GM23338 (cell line): ENCODE results near the gene MYRFL. TPM values are rescaled to one million over a fixed set of nuclear protein-coding genes. Genes with fewer than 3 reads are reported as not detected.
A peak's percentile ranks its signal among the peaks of the same experiment; 100 is the strongest.

ENCODE experiments used
- ATAC-seq: fragments of 200-7000 bp; cut with Tn5 transposase; 3 replicates; pipeline ENCODE4 v1.9.1; 2020
- DNase-seq: peaks from one replicate; pipeline ENCODE4 v3.0.0-alpha.2; 2015; ENCODE audit warnings: low spot score
- H2AFZ ChIP-seq: fragments of 200-600 bp; sonication (generic); 2 replicates; pipeline ENCODE4 v1.8.0; 2016; ENCODE audit warnings: antibody characterized with exemption, mild to moderate bottlenecking, moderate library complexity
- H3F3A ChIP-seq: fragments of 200-600 bp; sonication (generic); replicated peaks from 2 replicates; pipeline ENCODE4 v1.8.0; 2017; ENCODE audit warnings: antibody characterized with exemption, mixed run types, low read depth
- H3K27ac ChIP-seq: fragments of 200-600 bp; sonication (generic); 2 replicates; pipeline ENCODE4 v1.6.1; 2016; ENCODE audit warnings: low read depth
- H3K27me3 ChIP-seq: fragments of 200-600 bp; sonication (generic); 2 replicates; pipeline ENCODE4 v1.8.0; 2016; ENCODE audit warnings: mild to moderate bottlenecking, mixed run types, moderate library complexity; ENCODE audit not compliant: insufficient read depth
- H3K36me3 ChIP-seq: fragments of 200-600 bp; sonication (generic); 2 replicates; pipeline ENCODE4 v1.8.0; 2016; ENCODE audit warnings: mild to moderate bottlenecking; ENCODE audit not compliant: insufficient read depth
- H3K4me1 ChIP-seq: fragments of 200-600 bp; sonication (generic); 2 replicates; pipeline ENCODE4 v1.8.0; 2016; ENCODE audit warnings: mild to moderate bottlenecking, moderate library complexity; ENCODE audit not compliant: insufficient read depth
- H3K4me2 ChIP-seq: fragments of 200-600 bp; sonication (generic); 2 replicates; pipeline ENCODE4 v1.7.1; 2017; ENCODE audit warnings: mixed run types
- H3K4me3 ChIP-seq: fragments of 200-600 bp; sonication (generic); 2 replicates; pipeline ENCODE4 v1.6.1; 2016; ENCODE audit warnings: mixed run types
- H3K79me2 ChIP-seq: fragments of 200-600 bp; sonication (generic); replicated peaks from 2 replicates; pipeline ENCODE4 v1.8.0; 2017; ENCODE audit warnings: mild to moderate bottlenecking; ENCODE audit not compliant: insufficient read depth
- H3K9me2 ChIP-seq: fragments of 200-600 bp; sonication (generic); 2 replicates; pipeline ENCODE4 v1.8.0; 2017; ENCODE audit not compliant: insufficient read depth
- H4K20me1 ChIP-seq: fragments of 200-600 bp; sonication (generic); replicated peaks from 2 replicates; pipeline ENCODE4 v1.8.0; 2017; ENCODE audit warnings: mild to moderate bottlenecking; ENCODE audit not compliant: insufficient read depth
- H3K27ac Mint-ChIP-seq: 2 replicates; pipeline ENCODE4 v1.8.0; 2020; ENCODE audit warnings: inconsistent platforms, mild to moderate bottlenecking, moderate library complexity, mixed read lengths
- H3K27me3 Mint-ChIP-seq: 3 replicates; pipeline ENCODE4 v1.8.0; 2022; ENCODE audit warnings: low read depth, mild to moderate bottlenecking, moderate library complexity, mixed read lengths, inconsistent platforms; ENCODE audit not compliant: insufficient read depth, poor library complexity
- H3K36me3 Mint-ChIP-seq: 3 replicates; pipeline ENCODE4 v1.8.0; 2021; ENCODE audit warnings: low read depth, mild to moderate bottlenecking, inconsistent platforms, moderate library complexity, mixed read lengths
- H3K4me1 Mint-ChIP-seq: 3 replicates; pipeline ENCODE4 v1.8.0; 2020; ENCODE audit warnings: mild to moderate bottlenecking, inconsistent platforms, mixed read lengths
- H3K4me3 Mint-ChIP-seq: 3 replicates; pipeline ENCODE4 v1.8.0; 2021; ENCODE audit warnings: moderate library complexity, mild to moderate bottlenecking, inconsistent platforms, mixed read lengths
- H3K9me3 Mint-ChIP-seq: 3 replicates; pipeline ENCODE4 v1.8.0; 2020; ENCODE audit warnings: moderate library complexity, mild to moderate bottlenecking, inconsistent platforms, mixed read lengths
- EZH2 ChIP-seq: fragments of 200-600 bp; sonication (generic); IDR thresholded peaks from one replicate; pipeline ENCODE4 v1.8.0; 2017; ENCODE audit warnings: antibody characterized with exemption, mild to moderate bottlenecking, low read depth; ENCODE audit not compliant: unreplicated experiment
- EZH2phosphoT487 ChIP-seq: fragments of 200-600 bp; sonication (generic); IDR thresholded peaks from one replicate; pipeline ENCODE4 v1.8.1; 2018; ENCODE audit warnings: antibody characterized with exemption; ENCODE audit not compliant: unreplicated experiment
- JUNB ChIP-seq: IDR thresholded peaks from one replicate; pipeline ENCODE4 v1.6.1; 2016; ENCODE audit warnings: antibody characterized with exemption; ENCODE audit not compliant: unreplicated experiment
- NANOG ChIP-seq: IDR thresholded peaks from 2 replicates; pipeline ENCODE4 v1.6.1; 2016; ENCODE audit warnings: antibody characterized with exemption, borderline replicate concordance
- STAT1 ChIP-seq: IDR thresholded peaks from one replicate; pipeline ENCODE4 v1.6.1; 2016; ENCODE audit warnings: antibody characterized with exemption; ENCODE audit not compliant: unreplicated experiment
- ZNF114 ChIP-seq: fragments of 250-450 bp; sonication (Bioruptor Pico); IDR thresholded peaks from 2 replicates; pipeline ENCODE4 v1.5.0; 2020; ENCODE audit warnings: mild to moderate bottlenecking, moderate library complexity
- ZNF331 ChIP-seq: fragments of 250-450 bp; sonication (Bioruptor Pico); IDR thresholded peaks from 2 replicates; pipeline ENCODE4 v1.5.0; 2020; ENCODE audit warnings: low read depth, mild to moderate bottlenecking, moderate library complexity
- polyA plus RNA-seq: library from polyadenylated mRNA; unstranded; fragments of >200 nt; fragmentation: Nextera tagmentation; extraction: Ambion mirVana; gene quantifications from 2 replicates; pipeline ENCODE4 v1.2.1, GENCODE V29; 2016
- total RNA-seq: library from RNA; depleted of rRNA; stranded (reverse); fragments of >200 nt; shearing (Covaris generic); gene quantifications from 2 replicates; pipeline ENCODE4 v1.2.3, GENCODE V29; 2014
- TF ChIP-seq, protein P1 (sequence below): fragments of 250-450 bp; sonication (Bioruptor Pico); IDR thresholded peaks from 2 replicates; pipeline ENCODE4 v1.5.0; 2020; ENCODE audit warnings: mild to moderate bottlenecking, moderate library complexity
- TF ChIP-seq, protein P2 (sequence below): IDR thresholded peaks from 2 replicates; pipeline ENCODE4 v1.6.1; 2016; ENCODE audit warnings: antibody characterized with exemption
- TF ChIP-seq, protein P3 (sequence below): IDR thresholded peaks from one replicate; pipeline ENCODE4 v1.6.1; 2018; ENCODE audit warnings: antibody characterized with exemption; ENCODE audit not compliant: unreplicated experiment

MYRFL gene
- total and polyA plus RNA-seq, 2 experiments from 2014 or later, result 2.3 to 2.8 TPM

DNA sequence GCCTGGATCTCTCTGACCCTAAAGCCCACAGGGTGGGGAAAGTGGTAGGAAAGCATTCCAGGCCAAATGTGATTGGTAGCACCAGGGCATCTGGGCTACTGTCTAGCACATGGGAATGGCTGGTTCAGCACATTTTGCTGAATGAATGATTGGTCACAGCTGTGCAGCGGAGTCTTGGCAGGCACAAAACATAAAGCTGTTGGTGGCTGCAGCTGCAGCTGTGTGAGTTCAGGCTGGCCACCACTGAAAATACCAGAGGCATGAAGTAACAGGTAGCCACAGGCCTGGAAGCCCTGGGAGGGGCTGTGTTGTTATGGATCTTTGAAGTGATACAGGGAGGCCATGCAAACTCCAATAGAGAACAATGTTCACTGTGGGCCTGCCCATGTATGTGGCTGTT, 72.7 kb downstream of the MYRFL start:
- H4K20me1 ChIP-seq, result no peaks in the 10 kb centered on the region
- DNase-seq (peak; percentile 51), ATAC-seq (peak; percentile 22)
- TF ChIP-seq JUNB (no peak), STAT1 (no peak), EZH2 (no peak)
- TF ChIP-seq, protein P1, sequence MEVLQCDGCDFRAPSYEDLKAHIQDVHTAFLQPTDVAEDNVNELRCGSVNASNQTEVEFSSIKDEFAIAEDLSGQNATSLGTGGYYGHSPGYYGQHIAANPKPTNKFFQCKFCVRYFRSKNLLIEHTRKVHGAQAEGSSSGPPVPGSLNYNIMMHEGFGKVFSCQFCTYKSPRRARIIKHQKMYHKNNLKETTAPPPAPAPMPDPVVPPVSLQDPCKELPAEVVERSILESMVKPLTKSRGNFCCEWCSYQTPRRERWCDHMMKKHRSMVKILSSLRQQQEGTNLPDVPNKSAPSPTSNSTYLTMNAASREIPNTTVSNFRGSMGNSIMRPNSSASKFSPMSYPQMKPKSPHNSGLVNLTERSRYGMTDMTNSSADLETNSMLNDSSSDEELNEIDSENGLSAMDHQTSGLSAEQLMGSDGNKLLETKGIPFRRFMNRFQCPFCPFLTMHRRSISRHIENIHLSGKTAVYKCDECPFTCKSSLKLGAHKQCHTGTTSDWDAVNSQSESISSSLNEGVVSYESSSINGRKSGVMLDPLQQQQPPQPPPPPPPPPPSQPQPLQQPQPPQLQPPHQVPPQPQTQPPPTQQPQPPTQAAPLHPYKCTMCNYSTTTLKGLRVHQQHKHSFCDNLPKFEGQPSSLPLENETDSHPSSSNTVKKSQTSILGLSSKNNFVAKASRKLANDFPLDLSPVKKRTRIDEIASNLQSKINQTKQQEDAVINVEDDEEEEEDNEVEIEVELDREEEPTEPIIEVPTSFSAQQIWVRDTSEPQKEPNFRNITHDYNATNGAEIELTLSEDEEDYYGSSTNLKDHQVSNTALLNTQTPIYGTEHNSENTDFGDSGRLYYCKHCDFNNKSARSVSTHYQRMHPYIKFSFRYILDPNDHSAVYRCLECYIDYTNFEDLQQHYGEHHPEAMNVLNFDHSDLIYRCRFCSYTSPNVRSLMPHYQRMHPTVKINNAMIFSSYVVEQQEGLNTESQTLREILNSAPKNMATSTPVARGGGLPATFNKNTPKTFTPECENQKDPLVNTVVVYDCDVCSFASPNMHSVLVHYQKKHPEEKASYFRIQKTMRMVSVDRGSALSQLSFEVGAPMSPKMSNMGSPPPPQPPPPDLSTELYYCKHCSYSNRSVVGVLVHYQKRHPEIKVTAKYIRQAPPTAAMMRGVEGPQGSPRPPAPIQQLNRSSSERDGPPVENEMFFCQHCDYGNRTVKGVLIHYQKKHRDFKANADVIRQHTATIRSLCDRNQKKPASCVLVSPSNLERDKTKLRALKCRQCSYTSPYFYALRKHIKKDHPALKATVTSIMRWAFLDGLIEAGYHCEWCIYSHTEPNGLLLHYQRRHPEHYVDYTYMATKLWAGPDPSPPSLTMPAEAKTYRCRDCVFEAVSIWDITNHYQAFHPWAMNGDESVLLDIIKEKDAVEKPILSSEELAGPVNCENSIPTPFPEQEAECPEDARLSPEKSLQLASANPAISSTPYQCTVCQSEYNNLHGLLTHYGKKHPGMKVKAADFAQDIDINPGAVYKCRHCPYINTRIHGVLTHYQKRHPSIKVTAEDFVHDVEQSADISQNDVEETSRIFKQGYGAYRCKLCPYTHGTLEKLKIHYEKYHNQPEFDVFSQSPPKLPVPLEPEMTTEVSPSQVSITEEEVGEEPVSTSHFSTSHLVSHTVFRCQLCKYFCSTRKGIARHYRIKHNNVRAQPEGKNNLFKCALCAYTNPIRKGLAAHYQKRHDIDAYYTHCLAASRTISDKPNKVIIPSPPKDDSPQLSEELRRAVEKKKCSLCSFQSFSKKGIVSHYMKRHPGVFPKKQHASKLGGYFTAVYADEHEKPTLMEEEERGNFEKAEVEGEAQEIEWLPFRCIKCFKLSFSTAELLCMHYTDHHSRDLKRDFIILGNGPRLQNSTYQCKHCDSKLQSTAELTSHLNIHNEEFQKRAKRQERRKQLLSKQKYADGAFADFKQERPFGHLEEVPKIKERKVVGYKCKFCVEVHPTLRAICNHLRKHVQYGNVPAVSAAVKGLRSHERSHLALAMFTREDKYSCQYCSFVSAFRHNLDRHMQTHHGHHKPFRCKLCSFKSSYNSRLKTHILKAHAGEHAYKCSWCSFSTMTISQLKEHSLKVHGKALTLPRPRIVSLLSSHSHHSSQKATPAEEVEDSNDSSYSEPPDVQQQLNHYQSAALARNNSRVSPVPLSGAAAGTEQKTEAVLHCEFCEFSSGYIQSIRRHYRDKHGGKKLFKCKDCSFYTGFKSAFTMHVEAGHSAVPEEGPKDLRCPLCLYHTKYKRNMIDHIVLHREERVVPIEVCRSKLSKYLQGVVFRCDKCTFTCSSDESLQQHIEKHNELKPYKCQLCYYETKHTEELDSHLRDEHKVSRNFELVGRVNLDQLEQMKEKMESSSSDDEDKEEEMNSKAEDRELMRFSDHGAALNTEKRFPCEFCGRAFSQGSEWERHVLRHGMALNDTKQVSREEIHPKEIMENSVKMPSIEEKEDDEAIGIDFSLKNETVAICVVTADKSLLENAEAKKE (CRISPR knock-in tag), result no peak
- no peaks in the 10 kb centered on the region for H3K79me2 ChIP-seq
- H3K27me3 ChIP-seq, result no peaks in the 10 kb centered on the region
- H3K27ac Mint-ChIP-seq, result peak overlapping the region; percentile 27; the same call in 1 of the 2 replicates
- 0 out of 2 replicates have a peak overlapping the region, but pooled peaks have one; percentile 76 for H3K27ac ChIP-seq
- H3K9me3 Mint-ChIP-seq, result no peaks in the 10 kb centered on the region
- H3K4me3 ChIP-seq, result no peak overlapping the region
- no peak overlapping the region for H3K4me3 Mint-ChIP-seq
- peaks cover 67% of the 10 kb centered on the region for H3K4me1 Mint-ChIP-seq
- no peak overlapping the region for H2AFZ ChIP-seq
- H3F3A ChIP-seq, result no peaks in the 10 kb centered on the region
- peaks cover 3% of the 10 kb centered on the region for H3K27me3 Mint-ChIP-seq
- H3K9me2 ChIP-seq, result no peaks in the 10 kb centered on the region
- no peaks in the 10 kb centered on the region for H3K36me3 ChIP-seq
- H3K4me2 ChIP-seq, result peak overlapping the region; percentile 68
- H3K4me1 ChIP-seq, result peaks cover 49% of the 10 kb centered on the region
- H3K36me3 Mint-ChIP-seq, result no peaks in the 10 kb centered on the region

DNA sequence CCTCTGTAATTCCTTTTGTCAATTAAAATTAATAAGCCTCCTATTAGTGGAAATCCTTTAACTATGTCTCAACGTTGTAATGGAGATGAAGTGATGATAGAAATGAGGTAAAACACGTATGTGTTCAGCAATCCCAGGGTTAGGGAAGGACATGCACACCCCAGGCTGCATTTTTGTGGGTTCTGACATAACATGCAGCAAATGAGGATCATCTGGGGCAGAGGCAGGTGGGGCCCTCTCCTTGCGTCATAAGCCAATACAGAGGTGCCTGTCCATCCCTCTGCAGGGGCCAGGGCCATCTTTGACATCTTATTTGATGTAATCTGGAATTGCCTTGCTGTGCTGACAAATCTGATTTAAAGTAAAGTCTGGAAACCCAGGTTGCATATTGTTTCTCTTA, 73.2 kb downstream of the MYRFL start:
- Mint-ChIP-seq H3K9me3 (no peaks in the 10 kb centered on the region), H3K4me1 (peaks cover 63% of the 10 kb centered on the region), H3K27ac (peak overlapping the region; percentile 27; the same call in 1 of the 2 replicates), H3K36me3 (no peaks in the 10 kb centered on the region), H3K27me3 (peaks cover 3% of the 10 kb centered on the region), H3K4me3 (no peak overlapping the region)
- Histone ChIP-seq H3K4me3 (no peak overlapping the region), H3K9me2 (no peaks in the 10 kb centered on the region), H2AFZ (no peak overlapping the region), H3K79me2 (no peaks in the 10 kb centered on the region), H3K27ac (no peak overlapping the region), H3F3A (no peaks in the 10 kb centered on the region), H3K36me3 (no peaks in the 10 kb centered on the region), H3K4me2 (no peak overlapping the region), H3K4me1 (peaks cover 46% of the 10 kb centered on the region), H3K27me3 (no peaks in the 10 kb centered on the region), H4K20me1 (no peaks in the 10 kb centered on the region)
- DNase-seq (no peak), ATAC-seq (no peak)
- TF ChIP-seq NANOG (no peak), EZH2 (no peak), ZNF331 (no peak), ZNF114 (CRISPR knock-in tag) (no peak), EZH2phosphoT487 (no peak)
- TF ChIP-seq, protein P2, sequence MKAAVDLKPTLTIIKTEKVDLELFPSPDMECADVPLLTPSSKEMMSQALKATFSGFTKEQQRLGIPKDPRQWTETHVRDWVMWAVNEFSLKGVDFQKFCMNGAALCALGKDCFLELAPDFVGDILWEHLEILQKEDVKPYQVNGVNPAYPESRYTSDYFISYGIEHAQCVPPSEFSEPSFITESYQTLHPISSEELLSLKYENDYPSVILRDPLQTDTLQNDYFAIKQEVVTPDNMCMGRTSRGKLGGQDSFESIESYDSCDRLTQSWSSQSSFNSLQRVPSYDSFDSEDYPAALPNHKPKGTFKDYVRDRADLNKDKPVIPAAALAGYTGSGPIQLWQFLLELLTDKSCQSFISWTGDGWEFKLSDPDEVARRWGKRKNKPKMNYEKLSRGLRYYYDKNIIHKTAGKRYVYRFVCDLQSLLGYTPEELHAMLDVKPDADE, result no peak
- TF ChIP-seq, protein P3, sequence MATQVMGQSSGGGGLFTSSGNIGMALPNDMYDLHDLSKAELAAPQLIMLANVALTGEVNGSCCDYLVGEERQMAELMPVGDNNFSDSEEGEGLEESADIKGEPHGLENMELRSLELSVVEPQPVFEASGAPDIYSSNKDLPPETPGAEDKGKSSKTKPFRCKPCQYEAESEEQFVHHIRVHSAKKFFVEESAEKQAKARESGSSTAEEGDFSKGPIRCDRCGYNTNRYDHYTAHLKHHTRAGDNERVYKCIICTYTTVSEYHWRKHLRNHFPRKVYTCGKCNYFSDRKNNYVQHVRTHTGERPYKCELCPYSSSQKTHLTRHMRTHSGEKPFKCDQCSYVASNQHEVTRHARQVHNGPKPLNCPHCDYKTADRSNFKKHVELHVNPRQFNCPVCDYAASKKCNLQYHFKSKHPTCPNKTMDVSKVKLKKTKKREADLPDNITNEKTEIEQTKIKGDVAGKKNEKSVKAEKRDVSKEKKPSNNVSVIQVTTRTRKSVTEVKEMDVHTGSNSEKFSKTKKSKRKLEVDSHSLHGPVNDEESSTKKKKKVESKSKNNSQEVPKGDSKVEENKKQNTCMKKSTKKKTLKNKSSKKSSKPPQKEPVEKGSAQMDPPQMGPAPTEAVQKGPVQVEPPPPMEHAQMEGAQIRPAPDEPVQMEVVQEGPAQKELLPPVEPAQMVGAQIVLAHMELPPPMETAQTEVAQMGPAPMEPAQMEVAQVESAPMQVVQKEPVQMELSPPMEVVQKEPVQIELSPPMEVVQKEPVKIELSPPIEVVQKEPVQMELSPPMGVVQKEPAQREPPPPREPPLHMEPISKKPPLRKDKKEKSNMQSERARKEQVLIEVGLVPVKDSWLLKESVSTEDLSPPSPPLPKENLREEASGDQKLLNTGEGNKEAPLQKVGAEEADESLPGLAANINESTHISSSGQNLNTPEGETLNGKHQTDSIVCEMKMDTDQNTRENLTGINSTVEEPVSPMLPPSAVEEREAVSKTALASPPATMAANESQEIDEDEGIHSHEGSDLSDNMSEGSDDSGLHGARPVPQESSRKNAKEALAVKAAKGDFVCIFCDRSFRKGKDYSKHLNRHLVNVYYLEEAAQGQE, result no peak
